Stimulated activated CD8-positive, alpha-beta memory T cell treated with anti-CD3 and anti-CD28 coated beads, Interleukin-4, amount 100 ng/mL, for 48 hours (primary cell): ENCODE data around the gene ABCA4.

Experiments
- DNase-seq: peaks from one replicate; pipeline ENCODE4 v3.0.0-alpha.2; 2020

The ABCA4 gene

DNA sequence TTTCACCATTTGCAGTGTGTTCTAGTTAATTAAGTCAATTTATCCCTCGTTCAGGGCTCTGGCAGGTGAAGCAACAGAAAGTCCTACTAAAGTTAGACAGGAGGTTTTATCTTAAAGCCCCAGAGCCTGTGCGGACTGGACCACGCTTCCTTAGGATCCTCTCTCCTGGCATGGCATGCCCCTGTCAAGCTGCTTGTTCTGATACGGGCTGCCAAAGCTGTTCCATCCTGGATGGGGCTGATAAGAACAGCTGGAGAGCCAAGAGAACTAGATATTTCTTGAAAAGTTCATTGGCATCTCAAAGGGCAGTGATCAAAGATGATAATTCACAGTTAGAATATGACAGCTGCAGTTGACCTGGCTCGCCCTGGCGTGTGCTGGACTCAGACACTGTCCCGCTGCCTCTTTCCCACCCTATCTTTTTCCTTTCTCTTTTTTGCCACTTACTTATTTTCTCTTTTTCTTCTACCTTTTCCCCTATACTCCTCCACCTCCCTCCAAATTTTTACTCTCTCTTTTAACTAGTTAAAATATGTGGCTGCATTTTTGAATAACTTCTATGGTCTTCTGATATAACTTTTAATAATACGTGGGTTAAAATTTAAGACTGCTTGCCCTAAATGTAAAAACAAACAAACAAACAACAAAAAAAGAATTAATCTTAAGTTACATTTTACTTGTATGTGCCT lies 96.7 kb downstream of the ABCA4 start:
- DNase-seq = no peak

DNA sequence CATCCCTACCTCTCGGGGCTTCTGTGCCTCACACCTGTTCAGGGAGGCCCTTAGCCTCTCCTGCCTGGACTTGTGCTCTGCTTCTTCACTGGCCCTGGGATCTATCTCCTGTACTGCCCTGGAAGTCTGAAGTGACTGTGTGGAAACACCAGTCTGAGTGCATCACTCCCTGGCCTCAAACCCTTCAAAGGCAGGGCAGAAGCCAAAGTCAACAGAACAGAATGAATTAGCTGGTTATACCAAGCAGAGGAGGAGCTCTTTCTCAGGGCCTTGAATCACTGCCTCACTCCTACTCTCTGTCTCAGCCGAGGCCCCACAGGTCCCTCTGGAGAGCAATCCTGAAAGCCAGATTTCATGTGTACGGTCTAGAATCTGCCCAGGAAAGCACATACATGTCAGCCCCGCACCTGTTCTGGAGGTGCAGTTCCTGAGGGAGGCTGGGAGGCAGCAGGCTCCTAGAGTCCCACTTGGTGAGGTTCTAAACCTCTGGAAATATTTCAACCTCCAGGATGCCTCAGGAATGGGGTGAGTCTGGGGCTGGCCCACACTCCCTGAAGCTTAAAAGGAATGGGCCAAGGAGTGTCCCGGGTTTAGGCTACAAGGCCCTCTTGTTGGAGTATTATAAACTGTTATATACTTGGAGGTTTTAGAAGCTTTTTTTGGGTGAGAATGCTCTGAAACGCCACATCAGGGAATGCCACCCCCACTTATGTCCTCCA lies 98.3 kb downstream of the ABCA4 start:
- DNase-seq = no peak

DNA sequence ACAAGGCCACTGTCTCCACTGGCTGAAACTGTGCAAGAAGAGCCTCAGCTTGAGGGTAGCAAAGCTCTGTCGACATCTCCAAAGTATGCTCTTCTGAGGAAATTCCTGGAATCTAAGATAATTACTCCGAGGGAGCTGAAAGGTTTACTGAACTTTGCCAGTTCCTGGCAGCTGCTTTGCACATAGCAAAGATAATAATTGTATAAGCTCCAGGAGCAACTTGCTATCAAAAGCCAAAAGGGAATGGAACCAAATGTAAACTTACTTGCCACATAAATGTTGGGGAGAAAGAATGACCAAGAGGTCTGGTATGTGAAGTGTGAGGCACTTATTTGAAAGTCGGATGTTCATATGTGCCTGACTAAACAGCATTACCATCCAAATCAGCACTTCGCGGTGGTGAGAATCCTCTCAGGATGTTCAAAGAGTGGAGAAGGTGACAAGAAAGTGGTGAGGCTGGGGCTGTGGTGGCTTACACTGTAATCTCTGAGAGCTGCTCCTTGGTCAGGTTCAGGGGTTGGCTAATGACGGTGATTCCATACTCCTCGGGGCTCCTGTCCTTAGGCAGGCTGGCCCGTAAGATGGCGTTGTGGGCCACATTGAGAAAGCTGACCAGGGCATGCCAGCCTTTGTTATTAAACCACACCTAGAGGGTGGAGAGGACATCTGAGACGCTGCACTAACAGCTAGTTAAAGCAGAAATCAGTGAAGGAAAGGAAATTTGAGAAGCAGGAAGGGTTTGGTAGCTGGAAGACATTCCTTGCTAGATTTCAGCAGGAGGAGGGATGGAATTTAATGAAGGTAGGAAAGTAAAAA lies 100.0 kb downstream of the ABCA4 start:
- no peak for DNase-seq

DNA sequence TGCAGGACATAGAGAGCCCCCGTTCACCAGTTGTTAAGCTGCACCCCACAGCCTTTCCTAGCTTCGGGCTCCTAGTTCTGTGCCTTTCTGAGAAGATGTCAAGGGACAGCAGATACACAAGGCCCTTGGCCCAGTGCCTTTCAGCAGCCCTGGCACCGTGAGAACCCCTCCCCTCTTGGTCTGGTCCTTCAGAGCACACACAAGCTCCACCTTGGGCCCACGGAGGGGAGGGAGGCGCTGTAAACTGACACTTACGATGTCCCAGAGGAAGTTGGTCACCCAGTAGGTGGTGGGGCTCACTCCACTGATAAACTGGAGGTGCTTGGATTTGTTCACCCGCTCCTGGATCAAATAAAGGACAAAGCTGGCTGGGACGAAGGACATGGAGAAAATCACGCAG lies 101.6 kb downstream of the ABCA4 start:
- DNase-seq = no peak

DNA sequence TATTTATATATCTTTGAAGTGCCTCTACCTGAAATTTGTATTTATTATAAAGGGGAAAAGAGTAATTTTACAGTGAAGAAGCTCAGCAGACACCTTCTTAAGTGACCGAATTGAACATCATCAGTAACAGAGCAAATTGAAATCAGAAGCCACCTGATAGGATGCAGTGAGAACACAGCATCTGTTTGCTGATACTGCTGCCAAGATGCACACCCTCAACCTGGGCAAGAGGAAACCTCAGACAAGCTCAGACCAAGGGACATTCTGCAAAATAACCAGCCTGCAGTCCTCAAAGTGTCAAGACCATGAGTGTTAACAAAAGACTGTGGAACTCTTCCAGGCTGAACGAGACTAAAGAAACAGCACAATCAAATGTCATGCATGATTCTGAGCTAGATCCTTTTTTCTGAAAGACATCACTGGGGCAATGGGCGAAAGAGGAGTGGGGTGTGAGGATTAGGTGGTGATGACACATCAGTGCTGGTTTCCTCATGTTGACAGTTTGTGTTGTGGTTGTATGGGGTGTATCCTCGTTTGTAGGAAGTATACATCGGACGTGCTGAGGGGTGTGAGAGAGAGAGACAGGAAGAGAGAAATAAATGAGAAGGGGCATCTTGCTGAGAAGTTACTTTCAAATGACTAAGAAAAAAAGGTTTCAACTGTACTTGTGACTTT lies 103.7 kb downstream of the ABCA4 start:
- DNase-seq = no peak

DNA sequence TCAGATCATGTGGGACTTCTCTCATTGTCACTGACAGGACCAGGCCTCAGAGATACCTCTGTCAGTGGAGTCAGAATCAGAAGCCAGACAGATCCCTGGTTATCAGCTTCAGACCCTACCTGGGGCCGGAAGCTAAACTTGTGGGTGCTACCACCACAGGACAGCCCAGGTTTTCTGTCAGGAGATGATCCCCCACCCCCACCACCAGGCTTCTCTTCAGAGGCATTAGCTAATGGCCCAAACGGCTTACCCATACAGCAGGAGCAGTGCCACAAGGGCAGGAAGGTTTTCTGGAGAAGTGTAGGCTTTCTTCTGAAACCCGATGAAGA lies 105.5 kb downstream of the ABCA4 start:
- DNase-seq = no peak

DNA sequence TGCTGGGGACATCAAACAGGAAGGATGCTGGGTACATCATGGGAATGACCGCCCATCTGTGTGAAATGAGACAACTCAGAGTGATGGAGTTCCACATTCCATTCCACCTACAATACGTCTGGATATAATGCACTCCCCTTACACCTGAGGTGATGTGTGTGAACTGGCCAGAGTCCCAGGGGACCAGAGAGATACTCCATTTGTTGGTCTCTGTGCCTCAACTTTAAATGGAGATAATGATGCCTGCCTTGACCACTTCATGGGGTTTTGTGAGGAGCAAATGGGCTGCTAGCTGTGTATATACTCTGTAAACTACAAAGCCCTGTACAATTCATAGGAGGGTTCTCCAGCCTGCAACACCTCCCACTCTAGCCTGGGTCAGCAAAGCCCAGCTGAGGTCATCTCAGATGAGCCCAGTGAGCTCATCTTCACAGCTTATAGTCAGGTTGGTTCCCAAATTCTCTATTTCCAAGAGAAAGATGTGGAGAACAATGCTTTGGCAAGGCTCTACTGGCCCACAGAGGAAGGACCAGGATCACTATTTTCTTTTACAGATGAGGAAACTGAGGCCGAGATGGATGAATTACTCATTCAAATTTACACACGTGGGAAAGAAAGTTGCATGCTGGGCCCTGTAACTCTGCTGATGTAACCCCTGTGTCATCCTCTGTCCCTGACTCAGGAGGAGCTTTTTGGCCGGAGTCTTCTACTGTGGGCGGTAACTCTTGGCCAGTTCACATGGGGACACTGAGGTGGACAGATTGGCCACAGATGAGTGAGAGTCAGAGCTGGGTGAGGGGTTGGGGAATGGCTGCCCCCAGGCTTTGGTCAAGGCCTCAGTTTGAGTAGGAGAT lies 106.1 kb downstream of the ABCA4 start:
- DNase-seq = no peak

DNA sequence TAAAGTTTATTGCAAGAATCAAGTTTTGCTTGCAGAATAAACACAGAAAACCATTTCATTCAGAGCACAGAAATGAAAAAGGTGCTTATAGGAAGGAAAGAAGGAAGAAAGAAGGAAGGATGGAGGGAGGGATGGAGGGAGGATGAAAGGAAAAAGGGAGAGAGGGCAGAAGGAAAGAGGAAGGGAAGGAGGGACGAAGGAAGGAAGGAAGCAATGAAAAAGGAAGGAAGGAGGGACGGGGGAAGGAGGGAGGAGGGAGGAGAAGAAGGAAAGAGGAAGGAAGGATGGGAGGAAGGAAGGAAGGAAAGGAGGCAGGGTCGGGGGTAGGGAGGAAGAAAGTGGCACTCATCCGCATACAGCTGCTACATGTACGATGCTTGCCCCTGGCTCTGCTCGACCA lies 106.9 kb downstream of the ABCA4 start:
- DNase-seq = no peak

DNA sequence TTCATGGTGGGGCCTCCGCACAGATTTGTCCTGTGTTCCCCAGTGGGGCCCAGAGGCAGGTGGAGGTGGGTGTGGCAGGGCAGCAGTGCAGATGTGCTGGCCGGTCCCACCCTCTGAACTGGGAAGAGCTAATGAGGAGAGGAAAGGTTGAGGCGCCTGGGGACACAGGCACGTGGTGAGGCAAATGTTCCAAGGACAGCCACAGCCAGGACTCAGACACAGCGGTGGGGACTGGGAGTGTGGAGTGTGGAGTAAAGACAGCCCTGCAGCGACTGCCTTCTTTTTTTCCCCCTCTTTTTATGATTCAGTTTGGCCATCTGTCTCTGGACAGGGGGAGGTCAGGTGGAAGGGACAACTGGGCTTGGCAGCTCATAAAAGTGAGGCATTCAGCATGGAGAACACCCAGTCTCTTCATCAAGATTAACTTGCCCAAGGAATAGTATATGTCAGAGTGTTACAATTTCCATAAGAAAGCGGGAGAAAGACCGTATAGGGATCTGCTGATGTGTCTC lies 107.5 kb downstream of the ABCA4 start:
- DNase-seq = no peak

DNA sequence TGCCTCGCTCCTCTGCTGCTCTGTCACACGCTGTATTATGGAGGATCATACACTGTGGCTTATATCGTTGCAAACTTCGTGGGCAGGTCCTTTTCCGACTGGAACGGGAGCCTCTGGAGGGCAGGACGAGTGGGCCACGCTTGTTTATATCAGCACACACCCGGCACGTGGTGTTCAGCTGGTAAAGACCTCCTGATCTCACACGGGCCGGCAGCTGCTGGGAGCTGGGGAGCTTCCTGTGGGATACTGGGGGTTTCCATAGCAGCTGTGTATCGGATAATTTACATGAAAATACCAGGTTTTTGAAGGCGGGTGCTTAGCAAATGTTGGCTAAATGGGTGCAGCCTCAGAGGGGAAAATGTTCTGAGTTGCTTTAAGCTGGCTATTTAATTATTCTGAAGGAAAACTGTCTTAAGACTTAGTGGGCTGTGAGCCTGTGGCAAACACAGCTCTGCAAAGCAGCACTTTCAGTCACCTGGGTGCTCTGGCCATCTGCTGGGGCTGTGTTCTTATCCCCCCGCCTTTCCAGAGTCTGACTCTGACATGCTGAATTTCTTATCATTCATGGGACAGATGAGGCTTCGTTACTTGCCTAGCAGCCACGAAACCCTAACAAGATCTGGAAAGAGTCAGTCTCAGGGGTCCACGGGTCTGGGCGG lies 108.1 kb downstream of the ABCA4 start:
- DNase-seq = no peak

DNA sequence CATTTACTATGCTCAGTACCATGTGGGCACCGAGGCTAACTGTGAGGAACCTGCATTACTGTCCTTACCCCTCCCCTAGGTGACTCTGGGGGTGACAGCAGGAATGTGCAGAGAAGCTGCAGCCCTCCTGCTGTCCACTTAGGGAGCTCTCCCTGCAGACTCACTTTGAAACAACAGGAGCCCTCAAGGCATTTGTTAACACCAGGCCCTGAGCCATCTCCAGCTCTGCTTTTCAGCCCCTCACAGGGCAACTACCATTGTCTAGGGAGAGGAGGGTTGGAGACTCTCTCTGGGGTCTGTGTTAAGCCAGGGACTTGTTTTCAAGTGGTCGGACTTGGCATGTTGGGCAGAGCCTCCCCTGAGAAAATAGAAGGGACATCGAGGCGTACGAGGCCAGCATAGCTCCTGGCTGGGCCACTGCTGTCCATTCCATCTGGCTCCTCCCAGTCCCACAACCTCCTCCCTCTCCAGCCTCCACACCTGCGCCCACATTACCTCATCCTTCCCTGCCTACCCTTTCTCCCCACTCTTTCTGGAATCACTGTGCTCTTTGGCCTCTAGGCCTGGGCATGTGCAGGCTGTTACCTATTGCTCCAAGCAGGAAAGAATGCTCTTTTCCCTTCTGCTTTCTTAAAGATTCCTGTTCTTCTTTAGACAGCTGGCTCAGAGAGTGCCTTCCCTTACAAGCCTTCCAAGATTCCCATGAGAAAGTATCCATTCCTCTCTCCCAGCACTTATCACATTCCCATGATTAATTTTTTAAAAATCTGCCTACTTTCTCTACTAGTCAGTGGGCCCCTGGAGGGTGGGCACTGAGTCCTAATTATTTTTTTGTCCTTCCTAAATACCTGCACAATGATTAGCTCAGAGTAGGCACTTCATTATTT lies 109.0 kb downstream of the ABCA4 start:
- DNase-seq = no peak

DNA sequence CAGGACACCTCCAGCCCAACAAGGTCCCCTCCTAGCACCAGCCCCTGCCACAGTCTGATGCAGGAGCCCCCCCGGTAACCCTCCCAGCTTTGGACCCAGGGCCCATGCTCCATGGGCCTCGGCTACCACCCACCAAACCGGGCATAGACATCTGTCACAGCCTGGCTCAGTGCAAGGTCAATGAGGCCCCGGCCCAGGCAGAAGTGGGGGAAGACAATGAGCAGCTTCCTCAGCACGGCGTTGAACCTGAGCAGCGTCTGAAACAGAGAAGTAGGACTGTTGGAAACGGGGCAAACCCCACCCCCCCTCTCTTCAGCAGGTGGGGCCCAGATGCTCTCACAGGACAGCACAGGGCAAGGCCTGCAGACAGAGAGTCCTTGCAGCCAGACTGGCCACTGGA lies 109.8 kb downstream of the ABCA4 start:
- DNase-seq = no peak

DNA sequence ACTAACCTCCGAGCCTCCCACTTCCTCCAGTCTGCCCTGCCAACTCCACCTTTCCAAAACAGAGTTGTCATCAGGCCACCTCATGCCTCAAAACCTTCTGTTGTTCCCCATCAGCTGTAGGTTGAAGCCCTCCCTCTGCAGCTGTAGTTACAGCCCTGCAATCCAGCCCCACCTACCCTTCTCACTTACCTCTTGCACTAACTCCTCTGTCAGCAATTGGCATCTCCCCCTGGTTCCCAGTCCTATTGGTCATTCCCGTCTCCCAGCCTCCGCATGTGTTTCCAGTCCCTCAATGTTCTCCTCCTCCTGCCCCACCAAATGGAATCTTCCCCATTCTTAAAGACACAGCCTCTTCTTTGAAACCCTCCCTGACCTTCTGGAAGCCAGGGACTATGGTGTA lies 111.6 kb downstream of the ABCA4 start:
- no peak for DNase-seq

DNA sequence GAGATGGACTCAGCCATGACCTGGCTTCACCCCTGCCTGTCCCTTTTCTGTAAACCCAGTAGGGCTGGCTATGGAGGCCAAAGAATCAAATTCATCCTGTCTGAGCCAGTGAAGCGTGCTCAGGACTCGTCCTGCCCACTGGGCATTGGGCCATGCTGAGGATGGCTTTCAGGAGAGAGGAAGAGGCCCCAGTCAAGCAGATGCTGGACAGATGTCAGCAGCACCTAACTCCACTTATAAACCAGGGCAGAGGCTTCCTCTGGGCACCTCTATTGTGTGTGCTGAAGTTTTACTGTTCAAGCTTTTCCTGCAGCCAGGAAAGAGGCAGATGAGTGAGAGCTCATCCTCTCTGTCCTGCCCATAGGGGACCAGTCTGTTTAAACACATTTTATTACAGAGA lies 114.3 kb downstream of the ABCA4 start:
- DNase-seq = no peak

DNA sequence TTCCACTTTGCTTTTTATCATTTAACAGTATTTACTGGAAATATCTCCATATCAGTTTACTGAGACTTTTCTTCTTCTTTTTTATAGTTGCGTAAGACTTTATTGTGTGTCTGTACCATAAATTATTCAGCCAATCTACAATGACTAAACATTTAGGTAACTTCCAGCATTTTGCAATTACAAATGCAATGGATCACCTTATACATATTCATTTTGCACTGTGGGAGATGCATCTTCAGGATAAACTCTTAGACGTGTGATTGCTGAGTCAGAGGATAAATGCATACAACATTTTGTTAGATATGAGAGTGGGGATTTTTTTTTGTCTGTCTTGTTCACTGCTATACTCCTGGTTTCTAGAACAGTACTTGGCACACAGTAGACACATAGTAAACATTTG lies 116.0 kb downstream of the ABCA4 start:
- no peak for DNase-seq

DNA sequence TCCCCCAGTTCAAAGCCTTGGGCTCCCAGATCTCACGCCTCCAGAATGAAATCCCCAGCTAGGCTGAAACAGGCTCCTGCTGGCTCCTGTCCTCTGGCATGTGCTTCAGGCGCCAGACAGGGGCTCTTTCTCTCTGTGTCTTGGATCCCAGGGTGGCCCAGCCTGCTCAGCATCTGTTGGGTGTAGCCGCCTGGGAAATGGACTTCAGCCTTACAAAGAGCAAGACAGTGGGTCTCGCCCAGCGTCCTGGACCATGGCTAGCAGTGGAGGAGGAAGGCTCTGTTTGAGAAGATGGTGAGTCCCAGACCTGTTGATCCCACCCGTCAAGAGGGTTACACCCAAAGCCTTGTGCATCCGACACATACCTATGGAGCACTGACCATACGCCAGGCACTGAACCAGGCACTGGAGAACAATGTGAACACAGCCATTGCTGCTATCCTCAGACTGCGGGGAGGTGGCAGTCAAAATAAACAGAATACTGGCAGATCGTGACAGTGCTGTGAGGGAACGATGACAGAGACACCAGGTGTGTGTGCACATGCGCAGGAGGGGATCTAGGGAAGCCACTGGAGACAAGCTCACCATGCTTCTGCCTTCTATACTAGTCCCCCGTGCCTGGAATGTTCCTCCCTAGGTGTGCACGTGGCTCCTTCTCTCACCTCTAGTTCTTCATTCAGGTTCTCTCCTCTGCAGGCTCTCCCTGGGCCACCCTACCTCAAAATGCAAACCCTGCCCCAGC lies 118.7 kb downstream of the ABCA4 start:
- no peak for DNase-seq

DNA sequence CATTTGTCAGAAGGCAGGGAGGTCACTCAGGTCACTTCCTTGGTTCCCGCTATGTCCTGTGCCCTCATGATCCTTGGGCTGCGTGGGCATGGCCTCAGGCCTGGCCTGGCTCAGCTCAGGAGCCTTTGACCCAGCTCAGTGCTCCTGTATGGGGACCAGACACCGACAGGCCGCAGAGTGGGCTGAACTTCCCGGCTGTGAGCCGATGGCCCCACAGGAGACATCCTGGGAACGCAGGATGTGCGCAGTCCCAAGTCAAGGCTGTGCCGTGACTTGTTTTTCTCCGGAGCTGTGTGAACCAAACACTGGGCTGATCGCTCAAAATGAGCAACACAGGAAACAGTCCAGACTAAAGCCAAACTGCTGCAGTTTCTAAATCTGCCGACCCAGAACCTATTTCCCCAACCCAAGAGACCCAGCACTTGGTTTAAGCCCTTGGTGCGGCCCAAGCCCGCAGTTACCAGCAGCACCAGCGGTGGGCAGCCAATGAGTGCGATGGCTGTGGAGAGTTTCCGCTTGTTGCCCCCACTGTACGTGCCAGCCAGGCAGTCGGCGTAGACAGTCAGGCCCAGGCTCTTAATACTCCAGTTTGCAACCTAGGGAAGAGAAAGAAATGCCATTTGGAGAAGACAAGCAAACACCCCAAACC lies 119.4 kb downstream of the ABCA4 start:
- no peak for DNase-seq

DNA sequence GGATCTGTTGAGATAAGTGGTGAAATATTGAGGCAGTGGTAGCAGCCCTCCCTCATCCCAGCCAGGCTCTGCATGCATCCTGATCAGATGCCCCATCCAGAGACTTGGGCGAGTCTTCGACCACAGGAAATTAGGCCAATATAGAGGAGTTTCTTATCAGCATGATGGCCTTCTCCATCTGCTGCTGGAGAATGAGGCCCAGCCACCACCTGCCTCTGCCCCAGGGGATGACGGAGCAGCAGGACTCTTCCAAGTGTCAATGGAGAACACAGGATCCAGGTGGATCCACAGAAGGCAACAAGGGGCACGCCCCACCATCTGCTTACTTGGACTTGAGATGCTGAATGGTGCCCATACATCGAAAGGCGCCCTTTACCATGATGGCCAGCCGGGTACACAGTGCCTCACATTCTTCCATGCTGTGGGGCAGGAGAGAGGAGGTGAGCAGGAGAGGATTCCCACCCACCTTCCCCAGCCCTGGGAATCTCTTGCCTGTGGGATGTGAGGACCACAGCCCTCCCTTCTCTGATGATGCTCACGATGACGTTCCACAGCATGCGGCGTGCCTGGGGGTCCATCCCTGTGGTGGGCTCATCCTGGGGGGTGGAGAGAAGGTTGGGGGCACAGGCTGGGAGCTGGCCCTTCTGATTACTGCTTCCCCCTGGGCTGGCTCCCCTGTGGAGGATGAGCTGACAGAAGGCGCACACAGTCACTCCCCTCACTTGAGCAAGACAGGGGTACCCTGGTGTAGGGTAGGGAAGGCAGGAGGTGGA lies 120.3 kb downstream of the ABCA4 start:
- DNase-seq = no peak
